H1 (cell line): Measurements from ENCODE around the gene MIGA1. TPM values are rescaled to one million over a fixed set of nuclear protein-coding genes. Genes with fewer than 3 reads are reported as not detected.

ENCODE experiments used
- CTCF ChIA-PET: fragments of 300-600 bp; sonication (Branson Sonifier 250); formaldehyde crosslinking; loops from one replicate; lab custom pipeline; 2021; ENCODE audit not compliant: partially characterized antibody; lab: Charles Lee
- POLR2A ChIA-PET: fragments of 300-600 bp; sonication (Branson Sonifier 250); formaldehyde crosslinking; loops from one replicate; lab custom pipeline; 2021; ENCODE audit warnings: inconsistent platforms; ENCODE audit not compliant: partially characterized antibody; lab: Charles Lee
- DNase-seq, 2 experiments: peaks; one replicate each; pipeline versions ENCODE4 v3.0.0 to v3.0.0-alpha.2; 2010 to 2022; ENCODE audit warnings: low spot score in 2 of 2, low read depth in 1 of 2, mixed read lengths in 1 of 2
- FAIRE-seq: peaks from 2 replicates; lab custom pipeline; 2011; peaks lifted over from hg19 to GRCh38; lab: Jason Lieb, UNC
- H2AFZ ChIP-seq: 2 replicates; pipeline ENCODE4 v1.8.1; 2012; ENCODE audit warnings: low read length, inconsistent platforms
- H2AK5ac ChIP-seq: 2 replicates; pipeline ENCODE4 v1.6.1; 2013; ENCODE audit warnings: low read depth, low read length
- H2BK120ac ChIP-seq: replicated peaks from 2 replicates; pipeline ENCODE3; 2013; ENCODE audit warnings: low read depth, low read length, inconsistent platforms
- H2BK12ac ChIP-seq: 2 replicates; pipeline ENCODE4 v1.6.1; 2013; ENCODE audit warnings: low read depth, low read length
- H2BK15ac ChIP-seq: 2 replicates; pipeline ENCODE4 v1.6.1; 2013; ENCODE audit warnings: low read length
- H2BK20ac ChIP-seq: 2 replicates; pipeline ENCODE4 v1.6.1; 2013; ENCODE audit warnings: low read length
- H2BK5ac ChIP-seq: 2 replicates; pipeline ENCODE4 v1.6.1; 2013; ENCODE audit warnings: low read depth, low read length
- H3K14ac ChIP-seq: 2 replicates; pipeline ENCODE4 v1.6.1; 2013; ENCODE audit warnings: inconsistent platforms; ENCODE audit not compliant: insufficient read length
- H3K18ac ChIP-seq: 2 replicates; pipeline ENCODE4 v1.6.1; 2013; ENCODE audit warnings: low read length; ENCODE audit errors: extremely low read depth
- H3K23ac ChIP-seq: 2 replicates; pipeline ENCODE4 v1.6.1; 2013; ENCODE audit warnings: inconsistent platforms; ENCODE audit not compliant: insufficient read length
- H3K23me2 ChIP-seq: 2 replicates; pipeline ENCODE4 v1.6.1; 2013; ENCODE audit warnings: low read depth, low read length
- H3K27ac ChIP-seq: 2 replicates; pipeline ENCODE4 v1.6.1; 2011; ENCODE audit warnings: low read depth, low read length, inconsistent platforms
- H3K27me3 ChIP-seq, 4 experiments: replicated peaks in 1 of 4; 1 replicate in 1 of 4; 2 replicates in 3 of 4; pipeline versions ENCODE4 v1.6.1 to v1.8.1; 2011 to 2013; ENCODE audit warnings: low read length in 3 of 4, mild to moderate bottlenecking in 3 of 4, inconsistent platforms in 2 of 4, mixed read lengths in 2 of 4, moderate library complexity in 1 of 4; ENCODE audit not compliant: control insufficient read depth in 3 of 4, insufficient read depth in 3 of 4; ENCODE audit errors: extremely low read depth in 1 of 4
- H3K36me3 ChIP-seq, 4 experiments: 2 replicates each; pipeline versions ENCODE4 v1.6.1 to v1.8.1; 2011 to 2013; ENCODE audit warnings: mild to moderate bottlenecking in 4 of 4, low read length in 3 of 4, moderate library complexity in 2 of 4, control low read depth in 1 of 4, inconsistent platforms in 1 of 4; ENCODE audit not compliant: insufficient read depth in 4 of 4, control insufficient read depth in 2 of 4
- H3K4ac ChIP-seq: replicated peaks from 2 replicates; pipeline ENCODE3; 2013; ENCODE audit warnings: low read length, low read depth, mixed read lengths, inconsistent platforms; ENCODE audit not compliant: insufficient read length
- H3K4me1 ChIP-seq, 4 experiments: replicated peaks in 1 of 4; 1 replicate in 1 of 4; 2 replicates in 3 of 4; pipeline versions ENCODE4 v1.6.1 to v1.8.1; 2011 to 2013; ENCODE audit warnings: low read length in 3 of 4, inconsistent platforms in 2 of 4, mixed read lengths in 1 of 4; ENCODE audit not compliant: insufficient read depth in 4 of 4, control insufficient read depth in 3 of 4
- H3K4me2 ChIP-seq, 2 experiments: 2 replicates each; pipeline versions ENCODE4 v1.6.1 to v1.8.1; 2011 to 2013; ENCODE audit warnings: low read depth in 2 of 2, low read length in 2 of 2, control low read depth in 1 of 2, inconsistent platforms in 1 of 2, mild to moderate bottlenecking in 1 of 2; ENCODE audit not compliant: insufficient read depth in 1 of 2
- H3K4me3 ChIP-seq, 4 experiments: fragments of 200-600, 300-600 bp in 1 of 4; sonication (generic), shearing (Covaris generic), sonication (Bioruptor Twin) in 1 of 4; 2 replicates each; pipeline versions ENCODE4 v1.5.1 to v1.8.1; 2011 to 2016; ENCODE audit warnings: low read length in 4 of 4, low read depth in 3 of 4, control low read depth in 2 of 4, inconsistent platforms in 2 of 4, mild to moderate bottlenecking in 2 of 4, mixed read lengths in 1 of 4, moderate library complexity in 1 of 4; ENCODE audit not compliant: insufficient read depth in 2 of 4; ENCODE audit errors: extremely low read depth in 1 of 4
- H3K56ac ChIP-seq: replicated peaks from 2 replicates; pipeline ENCODE3; 2013; ENCODE audit warnings: low read depth, mild to moderate bottlenecking, mixed read lengths, low read length, inconsistent platforms; ENCODE audit not compliant: insufficient read length
- H3K79me1 ChIP-seq: 2 replicates; pipeline ENCODE4 v1.6.1; 2013; ENCODE audit warnings: low read depth, low read length, control low read depth
- H3K79me2 ChIP-seq, 2 experiments: 2 replicates each; pipeline versions ENCODE4 v1.6.1 to v1.8.1; 2012 to 2013; ENCODE audit warnings: low read length in 2 of 2, mild to moderate bottlenecking in 2 of 2, inconsistent platforms in 1 of 2; ENCODE audit not compliant: insufficient read depth in 2 of 2, control insufficient read depth in 1 of 2
- H3K9ac ChIP-seq, 4 experiments: replicated peaks in 1 of 4; 1 replicate in 1 of 4; 2 replicates in 3 of 4; pipeline versions ENCODE4 v1.6.1 to v1.8.1; 2011 to 2013; ENCODE audit warnings: low read depth in 3 of 4, low read length in 3 of 4, control low read depth in 2 of 4, mild to moderate bottlenecking in 2 of 4, moderate library complexity in 2 of 4, inconsistent platforms in 1 of 4; ENCODE audit errors: extremely low read depth in 1 of 4
- H3K9me3 ChIP-seq, 2 experiments: 2 replicates each; pipeline versions ENCODE4 v1.6.1 to v1.8.1; 2012 to 2013; ENCODE audit warnings: mild to moderate bottlenecking in 2 of 2, moderate library complexity in 2 of 2, control low read depth in 1 of 2, inconsistent platforms in 1 of 2, low read depth in 1 of 2, low read length in 1 of 2, mixed read lengths in 1 of 2; ENCODE audit not compliant: insufficient read depth in 2 of 2
- H4K20me1 ChIP-seq, 2 experiments: replicated peaks in 1 of 2; 2 replicates each; pipeline versions ENCODE3 to v1.8.1; 2011 to 2013; ENCODE audit warnings: inconsistent platforms in 2 of 2, low read length in 2 of 2, mild to moderate bottlenecking in 1 of 2; ENCODE audit not compliant: insufficient read depth in 2 of 2, control insufficient read depth in 1 of 2
- H4K5ac ChIP-seq: 2 replicates; pipeline ENCODE4 v1.6.1; 2013; ENCODE audit warnings: low read length, low read depth, mixed read lengths, inconsistent platforms; ENCODE audit not compliant: insufficient read length
- H4K8ac ChIP-seq: 2 replicates; pipeline ENCODE4 v1.8.0; 2013; ENCODE audit warnings: mild to moderate bottlenecking, moderate library complexity, low read length, inconsistent platforms; ENCODE audit not compliant: insufficient read depth; ENCODE audit errors: extremely low read depth
- H4K91ac ChIP-seq: replicated peaks from 2 replicates; pipeline ENCODE3; 2013; ENCODE audit warnings: low read length, mixed read lengths, inconsistent platforms; ENCODE audit not compliant: insufficient read length
- CEBPB ChIP-seq: IDR thresholded peaks from 2 replicates; pipeline ENCODE4 v1.6.1; 2012; ENCODE audit warnings: low read depth, low read length
- CHD1 ChIP-seq: IDR thresholded peaks from 2 replicates; pipeline ENCODE4 v1.6.1; 2012; ENCODE audit warnings: low read depth, low read length, improper control_type of control experiment
- GTF2F1 ChIP-seq: IDR thresholded peaks from 2 replicates; pipeline ENCODE4 v1.6.1; 2012; ENCODE audit warnings: low read depth, low read length, improper control_type of control experiment, borderline replicate concordance
- HDAC6 ChIP-seq: IDR thresholded peaks from one replicate; pipeline ENCODE4 v1.7.1; 2012; ENCODE audit warnings: low read depth, mild to moderate bottlenecking, inconsistent platforms, low read length, moderate library complexity
- KDM1A ChIP-seq: fragments of 200-600, 300-600 bp; sonication (generic); IDR thresholded peaks from 2 replicates; pipeline ENCODE4 v1.7.1; 2016; ENCODE audit warnings: mild to moderate bottlenecking, low read length, borderline replicate concordance
- NANOG ChIP-seq: IDR thresholded peaks from 2 replicates; pipeline ENCODE4 v1.6.1; 2011; ENCODE audit warnings: low read length, low read depth, mild to moderate bottlenecking, inconsistent platforms; ENCODE audit not compliant: insufficient read depth, poor library complexity, severe bottlenecking
- POLR2A ChIP-seq, 2 experiments: IDR thresholded peaks; 1 replicate in 1 of 2; 2 replicates in 1 of 2; pipeline ENCODE4 v1.6.1; 2011; ENCODE audit warnings: low read depth in 2 of 2, low read length in 2 of 2, mild to moderate bottlenecking in 2 of 2; ENCODE audit errors: control extremely low read depth in 1 of 2
- RAD21 ChIP-seq, 2 experiments: IDR thresholded peaks in 1 of 2; conservative IDR thresholded peaks in 1 of 2; 2 replicates each; pipeline ENCODE4 v1.6.1; 2011; ENCODE audit warnings: low read depth in 2 of 2, low read length in 2 of 2, improper control_type of control experiment in 1 of 2, inconsistent platforms in 1 of 2, mild to moderate bottlenecking in 1 of 2, moderate library complexity in 1 of 2
- SAP30 ChIP-seq: fragments of 300-600 bp; sonication (generic); IDR thresholded peaks from 2 replicates; pipeline ENCODE4 v1.7.1; 2012; ENCODE audit warnings: low read length, moderate library complexity, mild to moderate bottlenecking, inconsistent platforms; ENCODE audit not compliant: insufficient read depth, insufficient replicate concordance
- SRF ChIP-seq: IDR thresholded peaks from 2 replicates; pipeline ENCODE4 v1.6.1; 2011; ENCODE audit warnings: mild to moderate bottlenecking, low read depth, low read length, moderate library complexity
- TAF1 ChIP-seq: IDR thresholded peaks from 2 replicates; pipeline ENCODE4 v1.6.1; 2011; ENCODE audit warnings: mild to moderate bottlenecking, low read depth, low read length
- TCF12 ChIP-seq: IDR thresholded peaks from 2 replicates; pipeline ENCODE4 v1.6.1; 2011; ENCODE audit warnings: low read depth, mild to moderate bottlenecking, low read length
- ZNF274 ChIP-seq: IDR thresholded peaks from 2 replicates; pipeline ENCODE4 v1.7.0; 2012; ENCODE audit warnings: low read length, borderline replicate concordance; ENCODE audit errors: extremely low read depth
- WGBS, 2 experiments: shearing (Covaris generic) in 1 of 2; methylation state at CpG; one replicate each; pipeline versions ENCODE4 v1.1.6 to v1.1.7; 2013 to 2015; ENCODE audit warnings: low lambda C conversion rate in 2 of 2, mixed read lengths in 2 of 2, inconsistent platforms in 1 of 2, low coverage in 1 of 2, missing lambda C conversion rate in 1 of 2; ENCODE audit not compliant: insufficient replicate concordance in 2 of 2, insufficient coverage in 1 of 2, insufficient read length in 1 of 2; ENCODE audit errors: extremely low coverage in 1 of 2, missing lambda C conversion rate in 1 of 2; 5-methylcytosine and 5-hydroxymethylcytosine counted together
- polyA plus RNA-seq, 7 experiments: library from polyadenylated mRNA; depleted of rRNA in 3 of 7; stranded (reverse) in 5 of 7; unstranded in 2 of 7; fragments of >200 nt in 5 of 7; fragments of 200-250 nt in 2 of 7; gene quantifications; 1 replicate in 5 of 7; 2 replicates in 1 of 7; 4 replicates in 1 of 7; pipeline versions ENCODE4 v1.2.1 to v1.2.3, GENCODE V29; 2011 to 2013; ENCODE audit warnings: missing spikeins in 2 of 7, mixed read lengths in 2 of 7
- total RNA-seq: library from RNA; stranded (reverse); fragmentation: NEBNext Ultra II Directional; extraction: Animal tissue kit (Norgen Biotek cat#: 25700); gene quantifications from 2 replicates; pipeline ENCODE4 v1.2.1, GENCODE V29; 2021
- TF ChIP-seq, protein P1 (sequence below): IDR thresholded peaks from 2 replicates; pipeline ENCODE4 v1.6.1; 2011; ENCODE audit warnings: low read length, improper control_type of control experiment

MIGA1 gene
- total and polyA plus RNA-seq, 2 of the 8 experiments (the other 6 are each of a cell fraction or from before 2014, with no cell fraction given), result 0.95 to 7.0 TPM

- POLR2A ChIA-PET, result no interaction called here
- TF ChIP-seq, protein P1, sequence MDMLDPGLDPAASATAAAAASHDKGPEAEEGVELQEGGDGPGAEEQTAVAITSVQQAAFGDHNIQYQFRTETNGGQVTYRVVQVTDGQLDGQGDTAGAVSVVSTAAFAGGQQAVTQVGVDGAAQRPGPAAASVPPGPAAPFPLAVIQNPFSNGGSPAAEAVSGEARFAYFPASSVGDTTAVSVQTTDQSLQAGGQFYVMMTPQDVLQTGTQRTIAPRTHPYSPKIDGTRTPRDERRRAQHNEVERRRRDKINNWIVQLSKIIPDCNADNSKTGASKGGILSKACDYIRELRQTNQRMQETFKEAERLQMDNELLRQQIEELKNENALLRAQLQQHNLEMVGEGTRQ, result no peak
- TF ChIP-seq HDAC6 (no peak), RAD21 (IDR thresholded peaks at IDR 0.05 in 1 of 2, conservative IDR thresholded peaks at IDR 0.05 in 1 of 2; ENCODE audit: low read depth in 2 of 2, low read length in 2 of 2) (no peak), NANOG (no peak), ZNF274 (no peak), TAF1 (no peak), KDM1A (no peak), CHD1 (no peak), POLR2A (IDR thresholded peaks at IDR 0.05; ENCODE audit: control extremely low read depth in 1 of 2, low read depth in 2 of 2, low read length in 2 of 2) (no peak), TCF12 (no peak), GTF2F1 (no peak), SRF (no peak), SAP30 (no peak), CEBPB (no peak)
Measured at GRCh38 chr1:77857552-77857951, 78.1 kb downstream of the MIGA1 start.

More at GRCh38 chr1:77857552-77857951, 78.1 kb downstream of the MIGA1 start:
- no peak overlapping the region for H3K4me2 ChIP-seq
- H2BK120ac ChIP-seq, result no peak overlapping the region
- no peaks in the 10 kb centered on the region for H4K20me1 ChIP-seq
- no peak overlapping the region for H4K8ac ChIP-seq
- H4K91ac ChIP-seq, result no peak overlapping the region
- H4K5ac ChIP-seq, result no peak overlapping the region
- no peaks in the 10 kb centered on the region for H3K79me2 ChIP-seq
- H3K9me3 ChIP-seq, result no peaks in the 10 kb centered on the region
- DNase-seq (no peak), FAIRE-seq (no peak)
- no peak overlapping the region for H3K27ac ChIP-seq
- H3K27me3 ChIP-seq, result no peaks in the 10 kb centered on the region
- H3K9ac ChIP-seq, result no peak overlapping the region
- H3K23ac ChIP-seq, result no peak overlapping the region
- no peaks in the 10 kb centered on the region for H3K4me1 ChIP-seq
- H2BK12ac ChIP-seq, result no peak overlapping the region
- no peak overlapping the region for H3K56ac ChIP-seq
- no peak overlapping the region for H2BK15ac ChIP-seq
- no peak overlapping the region for H3K18ac ChIP-seq
- no peak overlapping the region for H3K4me3 ChIP-seq
- no peaks in the 10 kb centered on the region for H3K23me2 ChIP-seq
- CTCF ChIA-PET, result interaction anchor here (1.2 to 2.1 kb wide), 3 partner anchors 8 to 38 kb away, joined by 3 to 9 read pairs (median 6); no protein-coding TSS in a partner anchor
- no peaks in the 10 kb centered on the region for H3K36me3 ChIP-seq
- no peak overlapping the region for H2BK5ac ChIP-seq
- H3K14ac ChIP-seq, result no peak overlapping the region
- H3K79me1 ChIP-seq, result no peaks in the 10 kb centered on the region
- H2AK5ac ChIP-seq, result no peak overlapping the region
- no peak overlapping the region for H2AFZ ChIP-seq
- no peak overlapping the region for H3K4ac ChIP-seq
- H2BK20ac ChIP-seq, result no peak overlapping the region
- WGBS, 2 experiments, result 92% methylated on average over 4 of the region's 4 CpGs; no CpG with 5 or more reads in 1 of the 2 experiments
